Stimulated activated CD4-positive, alpha-beta T cell treated with anti-CD3 and anti-CD28 coated beads, Interleukin-15, amount 100 ng/mL, for 24 hours (primary cell): ENCODE measurements around the gene PADI4.
"Not testable (repeated sequence)": the region's sequence is repeated elsewhere in the genome, so short reads cannot be mapped to it uniquely, and the experiment has no call there.

Experiments
- DNase-seq: peaks from one replicate; pipeline ENCODE4 v3.0.0-alpha.2; 2020

Gene PADI4

GRCh38 chr1:17316704-17317103 lies 8.7 kb downstream of the PADI4 start:
- no peak for DNase-seq

DNA sequence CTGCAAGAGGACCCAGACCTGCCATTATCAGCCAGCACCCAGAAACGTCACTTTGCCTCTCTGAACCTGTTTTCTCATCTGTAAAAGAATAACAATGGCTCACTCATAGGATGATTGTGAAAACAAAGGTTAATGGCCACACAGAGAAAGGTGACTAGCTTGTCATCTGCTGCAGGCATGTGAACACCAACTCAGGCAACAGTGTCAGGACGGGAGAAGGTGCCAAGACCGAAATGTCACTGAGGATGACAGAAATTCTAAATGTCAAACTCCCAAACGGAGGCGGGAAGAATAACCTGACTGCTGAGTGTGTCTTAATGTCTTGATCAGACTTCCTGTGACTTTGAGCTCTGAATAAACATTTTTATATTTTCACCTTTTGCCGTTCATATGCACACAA lies 10.3 kb downstream of the PADI4 start:
- DNase-seq, result no peak

DNA sequence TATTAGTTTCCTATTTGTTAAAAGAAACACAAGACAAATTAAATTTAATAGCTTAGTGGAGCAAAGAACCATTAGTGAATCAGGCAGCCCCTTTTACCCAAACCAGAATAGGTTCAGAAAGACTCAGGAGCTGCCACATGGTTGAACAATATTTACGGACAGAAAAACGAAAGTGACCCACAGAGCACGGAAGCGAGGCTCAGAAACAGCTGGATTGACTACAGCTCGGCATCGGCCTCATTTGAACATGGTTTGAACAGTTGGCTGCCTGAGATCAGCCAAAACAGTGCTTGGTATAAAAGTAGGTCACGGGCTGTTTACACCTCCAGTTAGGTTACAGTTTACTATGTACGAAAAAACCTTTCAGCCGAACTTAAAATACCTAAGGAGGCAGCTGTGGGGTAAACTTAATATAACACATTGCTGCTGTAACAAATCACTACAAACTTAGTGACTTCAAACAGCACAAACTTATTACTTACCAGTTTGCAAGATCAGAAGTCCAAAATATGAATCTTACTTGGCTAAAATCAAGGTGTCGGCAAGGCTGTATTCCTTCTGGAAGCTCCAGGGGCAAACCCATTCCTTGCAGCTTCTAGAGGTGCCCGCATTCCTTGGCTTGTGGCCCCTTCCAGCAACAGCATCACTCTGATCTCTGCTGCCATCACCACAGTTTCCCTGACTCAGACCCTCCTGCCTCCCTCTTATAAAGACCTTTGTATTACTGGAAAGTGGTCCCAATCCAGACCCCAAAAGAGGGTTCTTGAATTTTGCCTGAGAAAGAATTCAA lies 11.8 kb downstream of the PADI4 start:
- no peak for DNase-seq

- not testable (repeated sequence) for DNase-seq
Measured at GRCh38 chr1:17321857-17322390, 13.9 kb downstream of the PADI4 start.

GRCh38 chr1:17328855-17329254 lies 20.9 kb downstream of the PADI4 start:
- DNase-seq, result no peak

- no peak for DNase-seq
Measured at GRCh38 chr1:17329610-17330009, 21.6 kb downstream of the PADI4 start.

DNA sequence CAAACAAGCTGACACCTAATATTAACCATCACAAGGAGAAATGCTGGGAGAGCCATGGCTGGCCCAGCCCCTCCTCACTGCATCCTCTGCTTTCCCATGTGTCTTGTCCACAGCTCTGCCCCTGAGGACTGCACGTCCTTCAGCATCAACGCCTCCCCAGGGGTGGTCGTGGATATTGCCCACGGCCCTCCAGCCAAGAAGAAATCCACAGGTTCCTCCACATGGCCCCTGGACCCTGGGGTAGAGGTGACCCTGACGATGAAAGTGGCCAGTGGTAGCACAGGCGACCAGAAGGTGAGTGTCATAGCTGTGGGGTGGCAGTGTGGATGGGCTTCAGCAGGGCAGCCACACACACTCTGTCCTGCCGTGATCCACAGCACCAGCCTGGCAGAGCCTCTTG lies 22.9 kb downstream of the PADI4 start:
- no peak for DNase-seq

DNA sequence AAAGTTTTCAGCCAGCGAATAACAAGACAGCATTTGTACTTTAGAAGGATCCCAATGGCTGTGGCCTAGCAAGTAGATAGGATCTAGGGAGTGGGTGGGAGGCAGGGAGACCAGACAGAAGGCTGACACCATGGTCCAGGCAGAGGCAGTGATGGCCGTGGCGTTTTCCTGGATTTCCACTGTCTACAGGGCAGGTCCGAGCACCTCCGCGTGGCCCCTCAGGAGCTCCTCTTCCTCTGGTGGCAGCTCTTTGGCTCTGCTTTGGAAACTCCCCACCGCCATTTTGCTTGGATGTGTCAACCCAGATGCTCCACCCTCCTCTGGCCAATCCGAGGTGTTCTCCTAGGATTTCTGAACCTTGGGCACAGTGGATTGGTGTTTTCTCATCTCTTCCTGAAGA lies 25.1 kb downstream of the PADI4 start:
- no peak for DNase-seq

DNA sequence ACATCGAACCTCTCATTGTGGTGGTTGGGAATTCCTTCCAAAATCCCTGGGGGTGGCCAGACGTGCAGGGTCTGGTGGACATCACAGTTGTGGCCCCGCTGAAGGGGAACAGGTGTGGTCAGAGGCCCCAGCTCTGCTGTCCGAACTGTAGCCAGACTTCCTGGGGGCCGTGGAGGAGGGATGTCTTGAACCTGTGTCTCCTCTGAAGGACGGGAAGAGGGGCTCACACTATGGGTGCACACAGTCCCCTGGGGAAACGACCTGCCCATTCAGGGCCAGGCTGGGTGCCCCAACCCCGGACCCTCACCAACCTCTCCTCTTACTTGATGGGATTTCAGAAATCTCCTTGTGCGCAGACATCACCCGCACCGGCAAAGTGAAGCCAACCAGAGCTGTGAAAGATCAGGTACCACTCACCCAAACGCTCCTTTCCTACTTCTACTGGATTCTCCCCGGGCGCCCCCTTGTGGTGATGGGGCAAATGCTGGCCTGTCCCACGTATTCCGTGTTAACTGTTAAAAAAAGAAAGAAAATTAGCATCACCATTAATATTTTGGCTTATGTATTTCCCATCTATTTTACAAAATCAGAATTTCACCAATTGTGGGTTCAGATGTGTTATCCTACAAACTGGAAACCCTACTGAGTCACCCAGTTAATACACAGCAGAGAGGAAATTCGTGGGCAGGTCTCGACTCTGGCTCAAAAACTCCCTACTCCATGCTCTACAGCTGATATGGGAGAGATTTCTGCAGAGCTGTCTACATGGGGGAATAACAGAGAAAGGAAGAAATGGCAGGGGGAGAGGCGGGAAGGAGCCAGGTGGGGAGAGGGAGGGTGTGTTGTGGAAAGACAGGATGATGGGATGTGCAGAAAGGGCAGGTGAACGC lies 28.1 kb downstream of the PADI4 start:
- DNase-seq, result peak; percentile 82

DNA sequence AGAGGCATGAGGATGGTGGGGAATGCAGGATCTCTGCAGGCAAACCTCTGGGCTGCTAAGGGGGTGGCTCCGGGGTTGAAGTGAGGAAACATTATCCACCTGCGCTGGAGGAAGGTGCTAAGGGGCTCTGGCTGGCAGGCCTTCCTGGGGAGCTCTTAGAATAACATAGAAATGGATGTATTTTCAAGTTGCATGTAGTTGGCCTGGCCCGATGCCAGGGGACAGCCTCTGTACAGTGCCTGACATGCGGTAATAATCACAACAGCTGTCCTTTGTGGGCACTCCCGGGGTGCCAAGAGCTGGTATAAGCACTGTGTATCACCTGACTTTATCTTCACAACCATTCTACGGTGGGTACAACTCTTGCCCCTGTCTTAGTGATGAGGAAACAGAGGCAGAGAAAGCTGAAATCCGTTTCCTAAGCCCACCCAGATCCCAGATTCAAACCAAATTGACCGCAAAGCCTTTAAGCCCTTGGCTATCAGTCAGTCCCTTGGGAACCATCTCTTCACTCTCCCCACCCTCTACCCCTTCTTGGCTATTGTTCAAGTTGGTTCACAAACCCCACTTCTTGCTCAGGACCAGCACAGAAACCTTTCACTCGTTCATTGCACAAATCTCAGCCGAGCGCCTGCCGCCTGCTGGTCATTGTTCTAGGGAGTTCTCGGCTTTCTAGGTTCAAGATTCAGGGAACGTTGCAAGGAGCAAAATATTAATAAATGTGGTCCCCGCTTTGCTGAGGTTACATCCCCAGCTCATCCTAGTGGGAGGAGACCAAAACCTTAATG lies 30.9 kb downstream of the PADI4 start:
- DNase-seq, result no peak

- no peak for DNase-seq
Measured at GRCh38 chr1:17339521-17339920, 31.5 kb downstream of the PADI4 start.

GRCh38 chr1:17340358-17340757 lies 32.4 kb downstream of the PADI4 start:
- DNase-seq, result no peak

DNA sequence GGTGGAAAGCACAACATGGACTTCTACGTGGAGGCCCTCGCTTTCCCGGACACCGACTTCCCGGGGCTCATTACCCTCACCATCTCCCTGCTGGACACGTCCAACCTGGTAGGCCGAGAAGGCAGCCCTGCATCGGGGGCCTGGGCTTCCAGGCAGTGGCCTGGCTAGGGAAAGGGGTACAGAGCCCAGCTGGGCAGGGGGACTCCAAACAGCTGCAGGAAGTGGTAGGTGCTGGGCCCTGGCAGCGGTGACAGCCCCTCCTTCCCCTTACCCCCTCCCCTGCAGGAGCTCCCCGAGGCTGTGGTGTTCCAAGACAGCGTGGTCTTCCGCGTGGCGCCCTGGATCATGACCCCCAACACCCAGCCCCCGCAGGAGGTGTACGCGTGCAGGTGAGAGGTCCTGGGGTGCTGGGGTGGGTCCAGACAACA lies 34.0 kb downstream of the PADI4 start:
- no peak for DNase-seq

DNA sequence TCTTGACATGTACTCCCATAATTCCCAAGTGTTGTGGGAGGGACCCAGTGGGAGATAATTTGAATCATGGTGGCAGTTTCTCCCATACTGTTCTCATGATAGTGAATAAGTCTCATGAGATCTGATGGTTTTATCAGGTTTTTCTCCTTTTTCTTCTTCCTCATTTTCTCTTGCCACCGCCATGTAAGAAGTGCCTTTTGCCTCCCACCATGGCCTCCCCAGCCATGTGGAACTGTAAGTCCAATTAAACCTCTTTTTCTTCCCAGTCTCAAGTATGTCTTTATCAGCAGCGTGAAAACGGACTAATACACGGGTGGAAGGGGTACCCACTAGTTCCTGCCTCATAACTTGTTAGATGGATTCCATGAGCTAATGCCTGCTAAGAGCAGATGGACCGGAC lies 37.5 kb downstream of the PADI4 start:
- DNase-seq, result not testable (repeated sequence)

- no peak for DNase-seq
Measured at GRCh38 chr1:17346046-17346789, 38.2 kb downstream of the PADI4 start.

DNA sequence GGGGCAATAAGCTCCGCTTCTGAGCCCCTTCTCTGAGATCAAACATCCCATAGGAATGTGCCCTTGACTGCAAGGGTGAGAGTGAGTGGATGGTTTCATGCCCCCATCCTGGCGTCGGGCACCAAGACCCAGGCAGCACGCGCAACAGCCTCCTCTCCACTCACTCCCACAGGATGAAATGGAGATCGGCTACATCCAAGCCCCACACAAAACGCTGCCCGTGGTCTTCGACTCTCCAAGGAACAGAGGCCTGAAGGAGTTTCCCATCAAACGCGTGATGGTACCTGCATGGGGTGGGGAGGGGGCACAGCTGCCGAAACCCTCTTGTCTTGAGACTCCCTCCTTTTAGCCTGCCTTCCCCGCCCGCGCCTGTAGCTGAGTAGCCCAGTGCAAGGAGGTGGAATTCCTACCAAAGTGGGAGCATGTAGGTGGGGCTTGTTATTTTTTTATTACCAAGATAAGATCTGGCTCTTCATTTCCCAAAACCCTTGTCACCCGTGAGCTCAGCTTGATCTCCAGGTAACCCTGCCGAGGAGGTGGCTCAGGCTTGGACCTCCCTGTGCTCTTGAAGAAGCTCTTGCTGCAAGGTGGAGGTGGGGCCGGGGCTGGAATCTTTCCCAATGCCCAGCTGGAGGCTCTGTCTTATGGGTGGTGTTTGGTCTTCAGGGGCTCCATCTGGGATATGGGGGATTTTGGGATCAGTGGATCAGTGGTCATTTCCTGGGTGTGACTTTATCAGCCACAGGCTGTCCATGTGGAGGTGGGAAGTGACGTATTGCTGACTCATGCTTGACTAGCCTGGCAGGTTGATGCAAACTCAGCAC lies 40.0 kb downstream of the PADI4 start:
- no peak for DNase-seq

DNA sequence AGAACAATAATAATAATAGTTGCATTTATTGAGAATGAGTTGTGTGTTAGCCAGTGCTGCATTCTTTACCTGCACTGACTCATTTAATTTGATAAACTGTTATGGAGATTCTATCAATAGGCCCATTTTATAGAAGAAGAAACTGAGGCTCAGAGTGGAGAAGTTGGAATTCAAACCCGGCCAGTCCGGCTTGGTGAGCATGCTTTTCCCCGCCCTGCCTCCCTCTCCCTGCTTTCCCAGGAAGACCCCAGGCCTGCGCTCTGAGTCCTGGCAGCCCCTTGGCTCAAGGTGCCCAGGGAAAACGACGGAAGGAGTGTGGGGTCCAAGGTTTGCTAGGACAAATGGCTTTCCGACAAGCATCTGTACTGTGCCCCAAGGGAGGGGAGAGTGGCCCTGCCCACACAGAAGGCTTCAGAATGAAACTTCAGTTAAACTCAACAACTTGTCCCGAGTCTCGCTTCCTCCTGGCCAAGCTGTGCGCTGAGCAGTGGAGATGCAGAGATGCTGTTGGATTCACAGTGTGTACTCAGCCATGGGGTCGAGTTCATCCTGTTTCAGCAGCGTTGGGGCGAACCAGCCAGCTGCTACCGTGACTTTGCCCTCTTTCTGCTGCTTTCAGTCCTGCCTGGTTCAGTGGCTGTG lies 40.7 kb downstream of the PADI4 start:
- DNase-seq, result no peak

GRCh38 chr1:17350083-17350482 lies 42.1 kb downstream of the PADI4 start:
- DNase-seq, result no peak

- DNase-seq, result no peak
Measured at GRCh38 chr1:17350928-17351446, 43.0 kb downstream of the PADI4 start.

DNA sequence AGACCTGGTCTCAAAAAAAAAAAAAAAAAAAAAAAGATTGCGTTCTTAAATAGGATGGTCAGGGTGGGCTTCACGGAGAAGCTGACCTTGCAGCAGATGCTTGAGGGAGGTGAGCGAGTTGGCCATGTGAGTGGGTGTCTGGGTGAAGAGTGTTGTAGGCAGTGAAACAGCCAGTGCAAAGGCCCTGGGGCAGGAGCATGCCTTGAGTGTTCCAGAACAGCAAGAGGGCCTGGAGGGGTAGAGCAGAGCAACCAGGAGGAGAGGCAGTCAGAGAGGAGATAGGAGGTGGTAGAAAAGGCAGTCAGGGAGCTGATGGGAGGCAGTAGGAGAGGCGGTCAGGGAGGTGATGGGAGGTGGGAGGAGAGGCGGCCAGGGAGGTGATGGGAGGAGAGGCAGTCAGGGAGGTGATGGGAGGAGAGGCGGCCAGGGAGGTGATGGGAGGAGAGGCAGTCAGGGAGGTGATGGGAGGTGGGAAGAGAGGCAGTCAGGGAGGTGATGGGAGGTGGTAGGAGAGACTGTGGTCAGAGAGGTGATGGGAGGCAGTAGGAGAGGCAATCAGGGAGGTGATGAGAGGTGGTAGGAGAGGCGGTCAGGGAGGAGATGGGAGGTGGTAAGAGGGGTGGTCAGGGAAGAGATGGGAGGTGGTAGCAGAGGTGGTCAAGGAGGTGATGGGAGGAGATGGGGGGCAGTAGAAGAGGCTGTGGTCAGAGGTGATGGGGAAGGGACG lies 43.8 kb downstream of the PADI4 start:
- no peak for DNase-seq
